ENCODE results near the gene PANK3. TPM values are rescaled to one million over a fixed set of nuclear protein-coding genes. Genes with fewer than 3 reads are reported as not detected.

Gene PANK3
- total RNA-seq, 1 donor = 53.1 TPM

Other genes with a start within 250 kb of the PANK3 start
- 194 TPM for gene RARS1, start 92.9 kb downstream of the PANK3 start, total RNA-seq
- gene FBLL1, start 50.1 kb downstream of the PANK3 start, total RNA-seq = not detected

Data from mononuclear cell (primary cell).